Testis (tissue), 2 donors: Measurements from ENCODE around the gene SNX3.

ENCODE experiments used
- CTCF ChIP-seq, 3 experiments: fragments of 450-650 bp in 2 of 3; fragments of 200-600 bp in 1 of 3; sonication (generic) in 1 of 3; IDR thresholded peaks; one replicate each; pipeline ENCODE4 v1.5.1; 2016 to 2019; ENCODE audit warnings: antibody characterized with exemption in 3 of 3, mild to moderate bottlenecking in 2 of 3, moderate library complexity in 1 of 3
- POLR2A ChIP-seq: fragments of 450-650 bp; IDR thresholded peaks from one replicate; pipeline ENCODE4 v1.6.1; 2017; ENCODE audit warnings: antibody characterized with exemption, mild to moderate bottlenecking, moderate library complexity

GRCh38 chr6:108277831-108278230 is 17.0 kb upstream of the SNX3 start:
- TF ChIP-seq CTCF (IDR thresholded peaks at IDR 0.05) (no peak), POLR2A (no peak)
